ENCODE measurements around the gene KDM1B.
"Not testable (repeated sequence)": the region's sequence is repeated elsewhere in the genome, so short reads cannot be mapped to it uniquely, and the experiment has no call there.

The KDM1B gene

GRCh38 chr6:18203786-18204185 lies 48.6 kb downstream of the KDM1B start:
- no peak for DNase-seq

GRCh38 chr6:18204691-18205090 lies 49.5 kb downstream of the KDM1B start:
- no peak for DNase-seq

DNA sequence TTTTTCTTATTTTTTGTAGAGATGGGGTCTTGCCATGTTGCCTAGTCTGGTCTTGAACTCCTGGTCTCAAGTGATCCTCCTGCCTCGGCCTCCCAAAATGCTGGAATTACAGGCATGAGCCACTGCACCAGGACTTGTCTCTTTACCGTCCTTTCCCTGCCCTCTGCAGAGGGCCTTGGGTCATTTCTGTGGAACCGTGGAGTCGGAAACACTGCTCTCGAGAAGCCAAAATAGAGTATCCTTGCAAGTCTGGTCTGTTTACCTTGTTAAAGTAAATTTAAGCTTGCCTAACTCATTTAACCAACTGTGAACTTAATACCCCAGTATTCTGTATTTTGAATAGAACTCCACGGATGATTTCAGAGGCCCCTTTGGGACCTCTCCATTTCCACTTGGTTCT lies 51.4 kb downstream of the KDM1B start:
- DNase-seq = no peak

- peak in 1 of 2 experiments; percentile 17 for DNase-seq
Observed at GRCh38 chr6:18207438-18207837, 52.2 kb downstream of the KDM1B start.

DNA sequence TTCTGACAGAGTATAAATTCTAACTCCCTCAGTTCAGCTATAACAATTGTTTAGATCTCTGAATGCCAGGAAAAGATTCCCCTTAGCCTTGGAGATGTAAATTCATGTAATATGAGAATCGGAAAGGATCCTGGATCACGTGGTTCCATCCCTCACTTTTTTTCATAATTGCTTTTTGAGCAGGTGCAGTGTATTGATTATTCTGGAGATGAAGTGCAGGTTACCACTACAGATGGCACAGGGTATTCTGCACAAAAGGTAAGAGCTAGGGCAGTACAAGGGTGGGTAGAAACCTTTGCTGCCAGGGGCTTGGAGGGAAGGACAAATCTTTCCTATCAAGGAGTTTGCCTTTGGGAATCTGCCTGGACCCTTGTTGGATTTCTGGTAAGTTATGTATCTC lies 52.7 kb downstream of the KDM1B start:
- peak; percentile 67 to 83 for DNase-seq

GRCh38 chr6:18208778-18209177 lies 53.6 kb downstream of the KDM1B start:
- not testable (repeated sequence) for DNase-seq

- DNase-seq = no peak
Observed at GRCh38 chr6:18209539-18210197, 54.4 kb downstream of the KDM1B start.

GRCh38 chr6:18210707-18211106 lies 55.5 kb downstream of the KDM1B start:
- DNase-seq = no peak

DNA sequence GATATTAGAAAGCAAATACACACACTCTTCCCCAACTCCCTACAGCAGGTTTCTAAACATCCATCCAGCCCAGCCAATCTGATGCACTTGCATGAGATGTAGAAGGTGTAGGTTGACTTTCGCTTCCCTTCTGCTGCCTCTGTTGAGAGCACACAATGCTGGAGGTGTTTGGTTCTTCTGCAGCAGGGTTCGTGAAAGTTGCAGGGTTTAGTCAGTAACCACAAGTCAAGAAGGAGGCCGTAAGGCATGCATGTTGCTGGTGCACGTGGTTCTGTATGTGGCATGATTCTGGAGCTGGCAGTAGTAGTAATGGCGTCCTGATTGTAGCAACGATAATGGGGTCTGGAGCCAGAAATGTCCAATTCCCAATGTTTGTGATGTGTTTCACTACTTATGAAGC lies 56.1 kb downstream of the KDM1B start:
- no peak for DNase-seq

- no peak for DNase-seq
Observed at GRCh38 chr6:18212231-18212630, 57.0 kb downstream of the KDM1B start.

- no peak for DNase-seq
Observed at GRCh38 chr6:18213439-18213838, 58.2 kb downstream of the KDM1B start.

- DNase-seq = no peak
Observed at GRCh38 chr6:18214003-18214402, 58.8 kb downstream of the KDM1B start.

GRCh38 chr6:18215436-18215835 lies 60.2 kb downstream of the KDM1B start:
- no peak for DNase-seq

DNA sequence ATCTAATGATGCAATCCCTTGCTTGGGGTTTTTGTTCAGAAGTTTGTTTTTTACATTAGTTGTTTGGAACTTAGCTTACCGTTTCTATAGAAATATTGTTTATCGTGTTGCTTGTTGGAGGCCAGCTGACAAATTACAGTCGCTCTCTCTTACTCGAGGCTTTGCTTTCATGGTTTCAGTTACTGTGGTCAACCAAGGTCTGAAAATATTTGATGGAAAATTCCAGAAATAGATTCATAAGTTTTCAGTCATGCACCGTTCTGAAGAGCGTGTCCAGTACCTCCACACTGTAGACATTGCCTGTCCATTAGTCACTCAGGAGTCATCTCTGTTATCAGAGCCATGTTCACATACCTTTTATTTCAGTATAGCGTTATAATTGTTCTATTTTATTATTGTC lies 61.2 kb downstream of the KDM1B start:
- no peak for DNase-seq

- no peak for DNase-seq
Observed at GRCh38 chr6:18218233-18218632, 63.0 kb downstream of the KDM1B start.

DNA sequence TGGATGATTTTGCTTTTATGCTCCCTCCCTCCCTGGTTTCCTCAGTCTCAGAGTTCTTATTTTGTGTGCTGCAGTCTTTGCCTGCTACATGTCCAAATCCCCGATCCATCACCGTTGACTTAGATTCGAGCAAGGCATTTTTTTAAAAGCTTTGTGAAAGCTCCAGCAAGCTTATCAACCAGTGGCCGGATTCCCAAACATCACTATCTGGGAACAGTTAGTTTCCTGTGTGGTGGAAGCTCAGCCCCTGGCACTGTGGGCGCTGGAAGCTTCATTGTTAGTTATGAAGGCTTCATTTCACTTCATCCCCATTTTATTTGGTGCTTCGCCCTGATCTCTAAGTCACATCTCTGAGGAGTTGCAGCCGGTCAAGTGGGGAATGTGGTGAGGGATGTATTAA lies 64.4 kb downstream of the KDM1B start:
- DNase-seq = no peak

- no peak for DNase-seq
Observed at GRCh38 chr6:18221288-18221615, 66.0 kb downstream of the KDM1B start.

GRCh38 chr6:18226451-18227105 lies 71.4 kb downstream of the KDM1B start:
- DNase-seq = not testable (repeated sequence)

DNA sequence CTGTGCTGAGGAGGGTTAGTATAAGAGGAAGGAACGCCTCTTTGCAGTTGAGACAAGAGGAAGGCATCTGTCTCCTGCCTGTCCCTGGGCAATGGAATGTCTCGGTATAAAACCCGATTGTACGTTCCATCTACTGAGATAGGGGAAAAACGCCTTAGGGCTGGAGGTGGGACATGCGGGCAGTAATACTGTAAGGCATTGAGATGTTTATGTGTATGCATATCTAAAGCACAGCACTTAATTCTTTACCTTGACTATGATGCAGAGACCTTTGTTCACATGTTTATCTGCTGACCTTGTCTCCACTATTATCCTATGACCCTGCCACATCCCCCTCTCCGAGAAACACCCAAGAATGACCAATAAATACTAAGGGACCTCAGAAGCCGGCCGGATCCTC lies 71.9 kb downstream of the KDM1B start:
- DNase-seq = not testable (repeated sequence)

DNA sequence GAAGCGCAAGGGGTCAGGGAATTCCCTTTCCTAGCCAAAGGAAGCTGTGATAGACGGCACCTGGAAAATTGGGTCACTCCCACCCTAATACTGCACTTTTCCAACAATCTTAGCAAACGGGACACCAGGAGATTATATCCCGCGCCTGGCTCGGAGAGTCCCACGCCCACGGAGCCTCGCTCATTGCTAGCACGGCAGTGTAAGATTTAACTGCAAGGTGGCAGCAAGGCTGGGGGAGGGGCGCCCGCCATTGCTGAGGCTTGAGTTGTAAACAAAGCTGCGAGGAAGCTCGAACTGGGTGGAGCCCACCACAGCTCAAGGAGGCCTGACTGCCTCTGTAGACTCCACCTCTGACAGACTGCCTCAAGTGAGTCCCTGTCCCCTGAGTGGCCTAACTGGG lies 73.4 kb downstream of the KDM1B start:
- not testable (repeated sequence) for DNase-seq

GRCh38 chr6:18231856-18232255 lies 76.6 kb downstream of the KDM1B start:
- not testable (repeated sequence) for DNase-seq

DNA sequence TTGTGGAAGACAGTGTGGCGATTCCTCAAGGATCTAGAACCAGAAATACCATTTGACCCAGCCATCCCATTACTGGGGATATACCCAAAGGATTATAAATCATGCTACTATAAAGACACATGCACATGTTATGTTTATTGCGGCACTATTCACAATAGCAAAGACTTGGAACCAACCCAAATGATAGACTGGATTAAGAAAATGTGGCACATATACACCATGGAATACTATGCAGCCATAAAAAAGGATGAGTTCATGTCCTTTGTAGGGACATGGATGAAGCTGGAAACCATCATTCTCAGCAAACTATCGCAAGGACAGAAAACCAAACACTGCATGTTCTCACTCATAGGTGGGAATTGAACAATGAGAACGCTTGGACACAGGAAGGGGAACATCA lies 78.5 kb downstream of the KDM1B start:
- DNase-seq = not testable (repeated sequence)

DNA sequence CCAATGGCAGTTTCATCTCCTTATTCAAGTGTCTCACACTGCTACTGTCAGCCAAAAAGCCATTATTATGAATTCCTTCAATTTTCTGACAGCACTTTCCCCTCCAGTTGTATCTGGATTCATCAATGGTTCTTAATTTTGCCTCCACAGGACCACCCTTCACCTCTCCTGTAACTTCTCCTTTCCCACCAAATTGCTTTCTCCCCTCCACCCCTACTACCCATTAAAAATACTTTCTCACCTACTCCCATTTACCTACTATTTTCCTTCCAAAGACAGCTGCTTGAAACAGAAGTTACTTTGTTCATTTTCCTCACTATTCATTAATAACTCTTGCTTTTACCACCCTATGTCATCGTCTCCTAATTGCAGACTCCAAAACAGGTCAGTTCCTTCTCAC lies 79.3 kb downstream of the KDM1B start:
- no peak for DNase-seq

GRCh38 chr6:18235524-18235923 lies 80.3 kb downstream of the KDM1B start:
- no peak for DNase-seq

DNA sequence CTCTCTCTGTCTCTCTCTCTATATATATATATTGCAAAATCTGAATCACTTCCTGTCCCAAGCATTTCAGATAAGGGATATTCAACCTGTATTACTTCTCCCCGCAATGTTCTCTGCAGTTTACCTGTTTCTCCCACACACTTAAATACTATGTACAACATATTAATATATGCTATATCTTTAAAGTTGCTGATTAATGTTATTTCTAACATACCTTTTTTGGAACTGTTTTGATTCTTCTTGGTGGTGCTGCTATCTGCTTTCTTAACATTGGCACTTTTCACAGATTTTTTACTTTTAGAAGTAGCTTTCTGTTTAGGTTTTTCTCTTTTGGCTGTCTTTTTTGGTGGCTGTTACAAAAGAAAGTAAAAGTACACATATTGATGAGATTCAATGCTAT lies 81.9 kb downstream of the KDM1B start:
- no peak for DNase-seq
